Measurements from ENCODE around the gene SRD5A2. TPM values are rescaled to one million over a fixed set of nuclear protein-coding genes. Genes with fewer than 3 reads are reported as not detected.

The SRD5A2 gene
- total RNA-seq, 1 experiment from 2014 or later = not detected

DNA sequence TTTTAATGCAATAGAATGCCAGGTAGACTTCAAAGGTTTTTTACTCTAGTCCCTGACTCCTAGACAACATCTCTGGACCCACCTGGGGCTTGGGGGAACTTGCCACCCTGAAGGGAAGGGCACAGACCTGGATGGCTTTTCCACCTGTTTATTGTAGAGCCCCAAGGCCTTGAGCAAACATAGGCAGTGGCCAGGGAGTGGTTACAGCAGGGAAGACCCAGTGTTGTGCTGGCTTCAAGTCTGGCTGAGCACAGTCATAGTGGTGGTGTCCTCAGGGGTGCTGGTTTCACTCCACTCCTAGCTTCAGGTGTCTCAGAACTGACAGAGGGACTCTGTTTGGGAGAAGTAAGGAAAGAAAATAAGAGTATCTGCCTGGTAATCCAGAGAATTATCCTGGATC, 5.5 kb upstream of the SRD5A2 start:
- TF ChIP-seq ZNF274 (IDR thresholded peaks at IDR 0.05; ENCODE audit: low read depth, low read length) = no peak
- TF ChIP-seq, protein P1, sequence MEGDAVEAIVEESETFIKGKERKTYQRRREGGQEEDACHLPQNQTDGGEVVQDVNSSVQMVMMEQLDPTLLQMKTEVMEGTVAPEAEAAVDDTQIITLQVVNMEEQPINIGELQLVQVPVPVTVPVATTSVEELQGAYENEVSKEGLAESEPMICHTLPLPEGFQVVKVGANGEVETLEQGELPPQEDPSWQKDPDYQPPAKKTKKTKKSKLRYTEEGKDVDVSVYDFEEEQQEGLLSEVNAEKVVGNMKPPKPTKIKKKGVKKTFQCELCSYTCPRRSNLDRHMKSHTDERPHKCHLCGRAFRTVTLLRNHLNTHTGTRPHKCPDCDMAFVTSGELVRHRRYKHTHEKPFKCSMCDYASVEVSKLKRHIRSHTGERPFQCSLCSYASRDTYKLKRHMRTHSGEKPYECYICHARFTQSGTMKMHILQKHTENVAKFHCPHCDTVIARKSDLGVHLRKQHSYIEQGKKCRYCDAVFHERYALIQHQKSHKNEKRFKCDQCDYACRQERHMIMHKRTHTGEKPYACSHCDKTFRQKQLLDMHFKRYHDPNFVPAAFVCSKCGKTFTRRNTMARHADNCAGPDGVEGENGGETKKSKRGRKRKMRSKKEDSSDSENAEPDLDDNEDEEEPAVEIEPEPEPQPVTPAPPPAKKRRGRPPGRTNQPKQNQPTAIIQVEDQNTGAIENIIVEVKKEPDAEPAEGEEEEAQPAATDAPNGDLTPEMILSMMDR (IDR thresholded peaks at IDR 0.05 in 2 of 3, conservative IDR thresholded peaks at IDR 0.05 in 1 of 3; ENCODE audit: borderline replicate concordance in 1 of 3, insufficient read depth in 1 of 3, low read depth in 2 of 3, low read length in 2 of 3) = no peak
- TF ChIP-seq, protein P2, sequence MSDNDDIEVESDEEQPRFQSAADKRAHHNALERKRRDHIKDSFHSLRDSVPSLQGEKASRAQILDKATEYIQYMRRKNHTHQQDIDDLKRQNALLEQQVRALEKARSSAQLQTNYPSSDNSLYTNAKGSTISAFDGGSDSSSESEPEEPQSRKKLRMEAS (IDR thresholded peaks at IDR 0.05) = no peak
- TF ChIP-seq SIN3A (IDR thresholded peaks at IDR 0.05; ENCODE audit: low read depth) = no peak
- TF ChIP-seq, protein P3, sequence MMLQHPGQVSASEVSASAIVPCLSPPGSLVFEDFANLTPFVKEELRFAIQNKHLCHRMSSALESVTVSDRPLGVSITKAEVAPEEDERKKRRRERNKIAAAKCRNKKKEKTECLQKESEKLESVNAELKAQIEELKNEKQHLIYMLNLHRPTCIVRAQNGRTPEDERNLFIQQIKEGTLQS (IDR thresholded peaks at IDR 0.05) = no peak
- no peak for TF ChIP-seq EZH2phosphoT487 (IDR thresholded peaks at IDR 0.05; ENCODE audit: borderline replicate concordance)
- no peak for TF ChIP-seq POLR2AphosphoS5 (IDR thresholded peaks at IDR 0.05; ENCODE audit: low read depth, low read length)
- no peak for TF ChIP-seq SP1 (IDR thresholded peaks at IDR 0.05; ENCODE audit: low read depth)
- TF ChIP-seq RAD21 (IDR thresholded peaks at IDR 0.05; ENCODE audit: low read depth) = no peak
- TF ChIP-seq, protein P4, sequence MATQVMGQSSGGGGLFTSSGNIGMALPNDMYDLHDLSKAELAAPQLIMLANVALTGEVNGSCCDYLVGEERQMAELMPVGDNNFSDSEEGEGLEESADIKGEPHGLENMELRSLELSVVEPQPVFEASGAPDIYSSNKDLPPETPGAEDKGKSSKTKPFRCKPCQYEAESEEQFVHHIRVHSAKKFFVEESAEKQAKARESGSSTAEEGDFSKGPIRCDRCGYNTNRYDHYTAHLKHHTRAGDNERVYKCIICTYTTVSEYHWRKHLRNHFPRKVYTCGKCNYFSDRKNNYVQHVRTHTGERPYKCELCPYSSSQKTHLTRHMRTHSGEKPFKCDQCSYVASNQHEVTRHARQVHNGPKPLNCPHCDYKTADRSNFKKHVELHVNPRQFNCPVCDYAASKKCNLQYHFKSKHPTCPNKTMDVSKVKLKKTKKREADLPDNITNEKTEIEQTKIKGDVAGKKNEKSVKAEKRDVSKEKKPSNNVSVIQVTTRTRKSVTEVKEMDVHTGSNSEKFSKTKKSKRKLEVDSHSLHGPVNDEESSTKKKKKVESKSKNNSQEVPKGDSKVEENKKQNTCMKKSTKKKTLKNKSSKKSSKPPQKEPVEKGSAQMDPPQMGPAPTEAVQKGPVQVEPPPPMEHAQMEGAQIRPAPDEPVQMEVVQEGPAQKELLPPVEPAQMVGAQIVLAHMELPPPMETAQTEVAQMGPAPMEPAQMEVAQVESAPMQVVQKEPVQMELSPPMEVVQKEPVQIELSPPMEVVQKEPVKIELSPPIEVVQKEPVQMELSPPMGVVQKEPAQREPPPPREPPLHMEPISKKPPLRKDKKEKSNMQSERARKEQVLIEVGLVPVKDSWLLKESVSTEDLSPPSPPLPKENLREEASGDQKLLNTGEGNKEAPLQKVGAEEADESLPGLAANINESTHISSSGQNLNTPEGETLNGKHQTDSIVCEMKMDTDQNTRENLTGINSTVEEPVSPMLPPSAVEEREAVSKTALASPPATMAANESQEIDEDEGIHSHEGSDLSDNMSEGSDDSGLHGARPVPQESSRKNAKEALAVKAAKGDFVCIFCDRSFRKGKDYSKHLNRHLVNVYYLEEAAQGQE (IDR thresholded peaks at IDR 0.05; ENCODE audit: low read depth) = no peak
- no peak for TF ChIP-seq TCF7L2 (IDR thresholded peaks at IDR 0.05; ENCODE audit: borderline replicate concordance, extremely low read depth, insufficient read depth, insufficient read length)
- TF ChIP-seq JUND (IDR thresholded peaks at IDR 0.05) = no peak
- no peak for TF ChIP-seq FOSL1 (IDR thresholded peaks at IDR 0.05; ENCODE audit: low read depth)
- TF ChIP-seq CBX3 (IDR thresholded peaks at IDR 0.05; ENCODE audit: low read depth) = no peak
- TF ChIP-seq ZFX (IDR thresholded peaks at IDR 0.05) = no peak
- TF ChIP-seq YY1 (IDR thresholded peaks at IDR 0.05; ENCODE audit: extremely low read depth, insufficient replicate concordance, low read depth, low read length) = no peak
- TF ChIP-seq POLR2A (IDR thresholded peaks at IDR 0.05; ENCODE audit: borderline replicate concordance, extremely low read depth, insufficient read depth, insufficient read length) = no peak
- TF ChIP-seq ELF1 (IDR thresholded peaks at IDR 0.05; ENCODE audit: borderline replicate concordance, low read depth) = no peak
- no peak for TF ChIP-seq EGR1 (IDR thresholded peaks at IDR 0.05; ENCODE audit: low read depth)
- no peak overlapping the region for H3K27ac ChIP-seq (ENCODE audit: low read depth, low read length)
- intact Hi-C loops (cut with micrococcal nuclease) = no loop called here
- H3K79me2 ChIP-seq (ENCODE audit: insufficient read depth, low read length) = no peaks in the 10 kb centered on the region
- H3K9ac ChIP-seq (ENCODE audit: low read length) = no peak overlapping the region
- no peaks in the 10 kb centered on the region for H4K20me1 ChIP-seq (ENCODE audit: insufficient read depth)
- no peaks in the 10 kb centered on the region for H3K36me3 ChIP-seq (ENCODE audit: control insufficient read depth in 1 of 2, insufficient read depth in 2 of 2, low read length in 2 of 2)
- DNase-seq (ENCODE audit: low read depth, low spot score) (no peak), ATAC-seq (no peak)
- H2AFZ ChIP-seq (ENCODE audit: low read depth, low read length, poor library complexity, severe bottlenecking) = no peak overlapping the region
- ChIA-PET CTCF (no interaction called here), POLR2A (no interaction called here), RAD21 (ENCODE audit: low non-redundant PET in 1 of 2, low total read pairs in 2 of 2, uncharacterized antibody in 2 of 2, unreplicated experiment in 2 of 2) (no interaction called here)
- no peaks in the 10 kb centered on the region for H3K9me3 ChIP-seq (ENCODE audit: control insufficient read depth in 1 of 2, insufficient read depth in 1 of 2, low read depth in 1 of 2, low read length in 2 of 2)
- no TSS peak for BruUV-seq (replicated peaks)
- no peak overlapping the region for H3K4me2 ChIP-seq (ENCODE audit: low read length)
- H3K4me1 ChIP-seq (ENCODE audit: control insufficient read depth in 1 of 2, insufficient read depth in 2 of 2, low read length in 2 of 2) = no peaks in the 10 kb centered on the region
- 0 out of 2 replicates have a peak, but pooled peaks cover 8% of the 10 kb centered on the region for H3K27me3 ChIP-seq (ENCODE audit: insufficient read depth, low read length)
- no peak overlapping the region for H3K4me3 ChIP-seq (replicated peaks in 1 of 2; ENCODE audit: low read depth in 1 of 2, low read length in 2 of 2)
- no peaks in the 10 kb centered on the region for H3K9me2 ChIP-seq (ENCODE audit: insufficient read depth)

All from HCT116 (cell line).